ENCODE measurements around the gene NEK11. TPM values are rescaled to one million over a fixed set of nuclear protein-coding genes. Genes with fewer than 3 reads are reported as not detected.

The NEK11 gene
- total RNA-seq, 1 donor from 2014 or later, result 3.9 TPM

DNA sequence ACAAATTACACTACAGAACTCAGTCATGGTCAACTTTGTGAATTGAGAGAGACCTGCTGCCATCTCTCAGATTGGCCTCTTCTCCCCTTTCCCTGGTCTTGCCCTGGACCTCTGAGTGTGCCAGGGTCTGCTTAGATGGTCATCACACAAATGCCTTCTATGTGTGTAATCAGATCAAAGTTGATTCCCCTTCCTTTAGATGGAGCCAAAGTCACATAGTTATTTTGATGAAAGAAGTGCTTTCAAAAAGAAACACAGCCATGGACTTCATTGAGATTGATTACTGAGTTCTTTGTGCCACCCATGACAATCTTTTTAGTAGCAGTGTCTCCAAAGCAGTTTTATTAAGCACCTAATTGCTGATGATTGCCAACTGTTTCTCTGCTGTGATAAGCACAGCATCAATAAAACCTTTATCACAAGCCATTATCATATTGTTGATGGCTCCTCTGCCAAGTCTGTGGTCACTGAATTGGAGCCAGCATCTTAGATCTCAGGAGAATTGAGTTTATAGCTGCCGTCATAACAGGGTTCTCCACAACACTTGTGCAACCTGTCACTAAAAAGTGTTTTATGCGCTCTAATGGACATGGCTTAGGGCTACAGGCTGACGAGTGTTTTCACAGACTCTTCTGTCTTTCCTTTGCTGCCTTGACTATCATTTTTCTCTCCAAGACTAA is 205.2 kb downstream of the NEK11 start:
- no peak overlapping the region for H3K4me3 ChIP-seq (ENCODE audit: low read depth, low read length)
- TF ChIP-seq, protein P1, sequence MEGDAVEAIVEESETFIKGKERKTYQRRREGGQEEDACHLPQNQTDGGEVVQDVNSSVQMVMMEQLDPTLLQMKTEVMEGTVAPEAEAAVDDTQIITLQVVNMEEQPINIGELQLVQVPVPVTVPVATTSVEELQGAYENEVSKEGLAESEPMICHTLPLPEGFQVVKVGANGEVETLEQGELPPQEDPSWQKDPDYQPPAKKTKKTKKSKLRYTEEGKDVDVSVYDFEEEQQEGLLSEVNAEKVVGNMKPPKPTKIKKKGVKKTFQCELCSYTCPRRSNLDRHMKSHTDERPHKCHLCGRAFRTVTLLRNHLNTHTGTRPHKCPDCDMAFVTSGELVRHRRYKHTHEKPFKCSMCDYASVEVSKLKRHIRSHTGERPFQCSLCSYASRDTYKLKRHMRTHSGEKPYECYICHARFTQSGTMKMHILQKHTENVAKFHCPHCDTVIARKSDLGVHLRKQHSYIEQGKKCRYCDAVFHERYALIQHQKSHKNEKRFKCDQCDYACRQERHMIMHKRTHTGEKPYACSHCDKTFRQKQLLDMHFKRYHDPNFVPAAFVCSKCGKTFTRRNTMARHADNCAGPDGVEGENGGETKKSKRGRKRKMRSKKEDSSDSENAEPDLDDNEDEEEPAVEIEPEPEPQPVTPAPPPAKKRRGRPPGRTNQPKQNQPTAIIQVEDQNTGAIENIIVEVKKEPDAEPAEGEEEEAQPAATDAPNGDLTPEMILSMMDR (conservative IDR thresholded peaks at IDR 0.05; ENCODE audit: low read depth, low read length), result peak; percentile 28
- no peak for DNase-seq (ENCODE audit: low read depth)

DNA sequence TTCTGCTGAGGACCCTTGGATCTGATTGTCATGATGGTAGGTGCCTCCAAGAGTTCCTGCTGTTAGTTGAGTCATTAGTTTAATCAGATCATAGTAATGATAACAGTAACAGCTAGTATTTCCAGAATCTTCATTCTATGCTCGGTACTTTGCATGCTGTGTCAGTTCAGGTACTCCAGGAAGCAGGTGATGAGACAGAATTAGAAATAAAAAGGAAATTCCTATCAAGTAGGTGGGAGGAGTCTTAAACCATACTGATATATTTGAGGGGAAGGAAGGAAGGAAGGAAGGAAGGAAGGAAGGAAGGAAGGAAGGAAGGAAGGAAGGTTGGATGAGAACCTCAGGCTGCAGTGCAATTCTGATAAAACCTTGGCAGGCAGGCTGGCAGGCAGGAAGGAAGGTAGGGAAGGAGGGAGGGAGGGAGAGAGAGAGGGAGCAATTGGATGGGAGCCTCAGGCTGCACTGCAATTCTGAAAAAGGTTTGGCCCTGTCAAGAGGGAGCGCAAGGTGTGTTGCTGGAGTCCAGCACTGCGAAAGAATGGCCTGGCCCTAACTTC is 206.1 kb downstream of the NEK11 start:
- no peak for DNase-seq (ENCODE audit: low read depth)
- H3K4me3 ChIP-seq (ENCODE audit: low read depth, low read length), result no peak overlapping the region
- TF ChIP-seq, protein P1 (conservative IDR thresholded peaks at IDR 0.05; ENCODE audit: low read depth, low read length), result no peak

DNA sequence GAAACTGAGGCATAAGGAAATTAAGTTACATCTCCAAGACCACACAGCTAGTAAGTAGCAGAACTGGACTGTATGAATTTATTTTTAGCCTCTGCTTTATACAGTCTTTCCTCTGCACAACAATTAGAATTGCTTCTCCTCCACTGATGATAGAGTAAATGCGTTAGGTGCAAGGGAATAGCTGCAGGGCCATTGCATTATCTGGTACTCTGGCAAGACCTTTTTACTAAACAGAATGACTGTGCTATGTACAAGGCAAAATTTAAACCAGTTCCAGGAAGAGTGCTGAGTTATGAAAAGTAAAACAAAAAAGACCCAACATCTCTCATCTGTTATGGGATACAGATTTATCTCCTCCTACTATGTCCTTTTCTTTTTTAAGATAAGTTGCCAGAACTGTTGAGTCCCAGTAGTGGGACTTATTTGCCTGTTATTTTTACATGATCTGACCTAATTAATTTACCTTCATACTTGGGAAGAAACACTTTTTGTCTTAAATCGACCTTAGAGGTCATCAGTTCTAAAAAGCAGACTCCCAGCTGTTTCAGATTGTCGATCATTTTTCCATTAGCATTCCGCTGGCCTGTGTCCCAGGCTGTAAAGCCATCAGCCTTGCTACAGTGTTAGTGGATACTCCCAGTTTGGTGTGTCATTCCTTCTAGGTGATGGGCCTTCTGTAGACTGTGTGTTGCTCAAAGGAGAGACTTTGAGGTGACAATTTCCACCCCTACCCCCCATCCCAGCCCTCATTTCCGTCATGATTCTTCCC is 207.4 kb downstream of the NEK11 start:
- H3K4me3 ChIP-seq (ENCODE audit: low read depth, low read length), result no peak overlapping the region
- TF ChIP-seq, protein P1 (conservative IDR thresholded peaks at IDR 0.05; ENCODE audit: low read depth, low read length), result no peak
- no peak for DNase-seq (ENCODE audit: low read depth)

DNA sequence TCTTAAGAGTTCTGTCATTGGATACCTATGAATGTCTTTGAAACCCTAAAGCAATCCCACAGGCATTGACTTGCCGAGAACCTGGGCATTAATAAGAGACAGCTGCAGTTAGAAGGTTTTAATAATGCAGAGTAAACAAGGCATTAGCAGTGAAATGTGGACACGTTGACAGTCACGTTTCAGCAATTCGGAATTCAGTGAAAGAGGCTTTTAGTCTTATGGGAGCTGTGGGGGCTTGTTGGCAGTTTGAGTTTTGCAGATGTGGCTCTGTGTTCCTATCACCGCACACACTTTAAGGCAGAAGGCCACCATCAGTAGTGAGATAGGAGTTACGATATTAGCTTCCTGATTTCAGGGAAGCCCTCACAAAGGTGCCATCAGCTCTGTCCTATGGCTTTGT is 209.7 kb downstream of the NEK11 start:
- DNase-seq (ENCODE audit: low read depth), result no peak
- no peak overlapping the region for H3K4me3 ChIP-seq (ENCODE audit: low read depth, low read length)
- TF ChIP-seq, protein P1 (conservative IDR thresholded peaks at IDR 0.05; ENCODE audit: low read depth, low read length), result no peak

DNA sequence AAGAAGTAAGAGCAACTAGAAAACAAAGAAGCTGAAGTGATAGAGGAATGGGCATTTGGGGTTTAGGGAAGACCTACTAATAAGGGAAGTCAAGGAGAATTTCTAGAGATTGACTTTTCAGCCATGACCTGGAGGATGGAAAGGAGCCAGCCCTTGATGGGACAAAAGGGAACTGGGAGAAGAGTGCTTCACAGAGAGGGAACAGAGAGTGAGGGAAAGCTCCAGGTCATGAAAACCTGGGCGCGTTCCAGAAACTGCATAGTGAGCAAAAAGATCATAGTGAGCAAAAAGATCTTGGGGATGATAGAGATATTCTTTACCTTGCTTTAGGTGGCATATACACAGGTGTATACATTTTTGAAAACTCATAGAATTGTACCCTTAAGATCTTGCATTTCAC is 211.8 kb downstream of the NEK11 start:
- H3K4me3 ChIP-seq (ENCODE audit: low read depth, low read length), result no peak overlapping the region
- DNase-seq (ENCODE audit: low read depth), result no peak
- TF ChIP-seq, protein P1 (conservative IDR thresholded peaks at IDR 0.05; ENCODE audit: low read depth, low read length), result no peak

DNA sequence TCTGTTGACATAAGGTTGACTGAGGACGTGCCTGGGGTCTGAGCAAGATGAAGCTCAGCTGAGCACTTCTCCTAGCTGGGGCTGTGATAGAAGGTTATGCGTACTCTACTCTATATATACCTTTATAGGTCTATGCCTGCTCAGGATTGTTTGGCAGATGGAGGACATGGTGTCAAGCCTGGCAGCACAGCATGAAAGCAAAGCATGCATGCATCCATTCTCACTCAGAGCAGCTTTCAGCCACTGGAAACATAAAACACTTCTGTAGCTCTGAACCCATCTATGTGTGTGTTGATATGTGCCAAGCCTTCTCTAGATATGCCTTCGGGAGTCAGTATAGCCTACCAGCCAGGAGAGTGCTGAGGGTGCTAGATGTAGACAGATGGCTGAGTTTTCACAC is 212.6 kb downstream of the NEK11 start:
- TF ChIP-seq, protein P1 (conservative IDR thresholded peaks at IDR 0.05; ENCODE audit: low read depth, low read length), result no peak
- DNase-seq (ENCODE audit: low read depth), result no peak
- H3K4me3 ChIP-seq (ENCODE audit: low read depth, low read length), result no peak overlapping the region
